Nephron (organoid): Measurements from ENCODE around the gene SOCS2.

Experiments
- H3K27ac Mint-ChIP-seq, 3 experiments: 2 replicates each; pipeline ENCODE4 v1.8.0; 2020; ENCODE audit warnings: mixed read lengths in 3 of 3, mild to moderate bottlenecking in 2 of 3, moderate library complexity in 1 of 3
- H3K27me3 Mint-ChIP-seq: 2 replicates; pipeline ENCODE4 v1.8.0; 2021; ENCODE audit warnings: low read depth, mild to moderate bottlenecking, moderate library complexity, mixed read lengths
- H3K36me3 Mint-ChIP-seq: 2 replicates; pipeline ENCODE4 v1.8.0; 2020; ENCODE audit warnings: low read depth, mixed read lengths
- H3K4me1 Mint-ChIP-seq: 2 replicates; pipeline ENCODE4 v1.8.0; 2020; ENCODE audit warnings: mixed read lengths
- H3K4me3 Mint-ChIP-seq, 3 experiments: 2 replicates each; pipeline ENCODE4 v1.8.0; 2020; ENCODE audit warnings: mild to moderate bottlenecking in 3 of 3, mixed read lengths in 3 of 3, moderate library complexity in 2 of 3
- H3K9me3 Mint-ChIP-seq: 2 replicates; pipeline ENCODE4 v1.8.0; 2020; ENCODE audit warnings: mixed read lengths
- CTCF ChIP-seq, 3 experiments: fragments of 200-600 bp; sonication (generic); IDR thresholded peaks; one replicate each; pipeline ENCODE4 v1.5.0; 2021; ENCODE audit warnings: antibody characterized with exemption in 3 of 3; ENCODE audit not compliant: unreplicated experiment in 3 of 3

The SOCS2 gene

GRCh38 chr12:93614917-93615596, 42.6 kb downstream of the SOCS2 start:
- TF ChIP-seq CTCF (IDR thresholded peaks at IDR 0.05; ENCODE audit: unreplicated experiment in 3 of 3), result no peak
- Mint-ChIP-seq H3K27ac (no peak overlapping the region), H3K27me3 (peaks cover 10% of the 10 kb centered on the region), H3K4me1 (no peaks in the 10 kb centered on the region), H3K36me3 (no peaks in the 10 kb centered on the region), H3K9me3 (no peaks in the 10 kb centered on the region), H3K4me3 (no peak overlapping the region)

GRCh38 chr12:93616584-93617101, 44.2 kb downstream of the SOCS2 start:
- no peaks in the 10 kb centered on the region for H3K4me1 Mint-ChIP-seq
- no peaks in the 10 kb centered on the region for H3K9me3 Mint-ChIP-seq
- no peak overlapping the region for H3K27ac Mint-ChIP-seq
- peaks cover 14% of the 10 kb centered on the region for H3K27me3 Mint-ChIP-seq
- TF ChIP-seq CTCF (IDR thresholded peaks at IDR 0.05; ENCODE audit: unreplicated experiment in 3 of 3), result no peak
- H3K36me3 Mint-ChIP-seq, result no peaks in the 10 kb centered on the region
- no peak overlapping the region for H3K4me3 Mint-ChIP-seq

GRCh38 chr12:93618891-93619410, 46.5 kb downstream of the SOCS2 start:
- no peak for TF ChIP-seq CTCF (IDR thresholded peaks at IDR 0.05; ENCODE audit: unreplicated experiment in 3 of 3)
- no peak overlapping the region for H3K4me3 Mint-ChIP-seq
- H3K9me3 Mint-ChIP-seq, result no peaks in the 10 kb centered on the region
- no peak overlapping the region for H3K27ac Mint-ChIP-seq
- no peaks in the 10 kb centered on the region for H3K36me3 Mint-ChIP-seq
- peaks cover 10% of the 10 kb centered on the region for H3K27me3 Mint-ChIP-seq
- H3K4me1 Mint-ChIP-seq, result no peaks in the 10 kb centered on the region

- no peaks in the 10 kb centered on the region for H3K9me3 Mint-ChIP-seq
- H3K4me3 Mint-ChIP-seq, result no peak overlapping the region
- no peak for TF ChIP-seq CTCF (IDR thresholded peaks at IDR 0.05; ENCODE audit: unreplicated experiment in 3 of 3)
- peaks cover 7% of the 10 kb centered on the region for H3K27me3 Mint-ChIP-seq
- no peaks in the 10 kb centered on the region for H3K36me3 Mint-ChIP-seq
- H3K27ac Mint-ChIP-seq, result no peak overlapping the region
- no peaks in the 10 kb centered on the region for H3K4me1 Mint-ChIP-seq
Measured at GRCh38 chr12:93621986-93622385, 49.5 kb downstream of the SOCS2 start.

GRCh38 chr12:93622485-93622884, 50.0 kb downstream of the SOCS2 start:
- H3K36me3 Mint-ChIP-seq, result no peaks in the 10 kb centered on the region
- no peaks in the 10 kb centered on the region for H3K4me1 Mint-ChIP-seq
- H3K27ac Mint-ChIP-seq, result no peak overlapping the region
- peaks cover 7% of the 10 kb centered on the region for H3K27me3 Mint-ChIP-seq
- no peaks in the 10 kb centered on the region for H3K9me3 Mint-ChIP-seq
- H3K4me3 Mint-ChIP-seq, result no peak overlapping the region
- no peak for TF ChIP-seq CTCF (IDR thresholded peaks at IDR 0.05; ENCODE audit: unreplicated experiment in 3 of 3)
